ENCODE results near the gene COPS3.

The COPS3 gene

GRCh38 chr17:17239832-17240231 lies 41.2 kb downstream of the COPS3 start:
- no peak for DNase-seq

GRCh38 chr17:17237026-17237799 lies 43.8 kb downstream of the COPS3 start, which contains the start of gene FLCN:
FLCN (minus strand) TSS chr17:17237168; CDS start chr17:17228137, 9,031 bp downstream.
- DNase-seq = peak; percentile 93

DNA sequence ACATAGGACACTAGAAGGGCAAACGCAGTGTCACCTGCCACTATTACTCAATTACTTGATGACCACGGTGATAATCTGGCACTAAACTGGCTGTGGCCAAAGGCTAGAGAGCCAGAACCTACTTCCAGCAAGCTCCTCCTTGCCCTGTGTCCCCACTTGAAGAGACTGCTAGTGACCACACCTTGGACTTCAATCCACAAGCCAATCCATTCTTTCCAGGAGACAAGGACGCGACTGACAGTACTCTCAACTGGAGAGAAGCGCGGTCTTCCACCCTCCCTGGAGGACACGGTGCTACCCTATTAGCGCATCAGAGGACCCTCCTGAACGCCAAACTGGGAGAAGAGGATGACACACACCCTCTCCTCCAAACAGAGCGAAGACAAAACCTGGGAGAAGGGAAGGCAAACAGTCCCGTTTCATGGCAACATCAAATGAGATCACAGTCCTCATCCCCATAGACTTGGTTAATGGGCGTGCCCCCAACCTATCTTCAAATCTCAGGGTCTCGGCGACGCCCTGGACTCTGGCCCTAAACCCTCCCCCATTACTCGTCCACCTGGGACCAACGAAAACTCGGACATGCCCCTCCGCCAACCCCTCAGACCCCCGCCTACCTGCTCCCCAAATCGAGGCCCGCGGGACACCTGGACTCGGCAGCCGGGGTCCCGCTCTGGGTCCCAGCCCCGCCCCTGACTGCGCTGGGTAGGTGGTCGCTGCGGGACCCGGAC lies 44.6 kb downstream of the COPS3 start:
- DNase-seq = no peak

DNA sequence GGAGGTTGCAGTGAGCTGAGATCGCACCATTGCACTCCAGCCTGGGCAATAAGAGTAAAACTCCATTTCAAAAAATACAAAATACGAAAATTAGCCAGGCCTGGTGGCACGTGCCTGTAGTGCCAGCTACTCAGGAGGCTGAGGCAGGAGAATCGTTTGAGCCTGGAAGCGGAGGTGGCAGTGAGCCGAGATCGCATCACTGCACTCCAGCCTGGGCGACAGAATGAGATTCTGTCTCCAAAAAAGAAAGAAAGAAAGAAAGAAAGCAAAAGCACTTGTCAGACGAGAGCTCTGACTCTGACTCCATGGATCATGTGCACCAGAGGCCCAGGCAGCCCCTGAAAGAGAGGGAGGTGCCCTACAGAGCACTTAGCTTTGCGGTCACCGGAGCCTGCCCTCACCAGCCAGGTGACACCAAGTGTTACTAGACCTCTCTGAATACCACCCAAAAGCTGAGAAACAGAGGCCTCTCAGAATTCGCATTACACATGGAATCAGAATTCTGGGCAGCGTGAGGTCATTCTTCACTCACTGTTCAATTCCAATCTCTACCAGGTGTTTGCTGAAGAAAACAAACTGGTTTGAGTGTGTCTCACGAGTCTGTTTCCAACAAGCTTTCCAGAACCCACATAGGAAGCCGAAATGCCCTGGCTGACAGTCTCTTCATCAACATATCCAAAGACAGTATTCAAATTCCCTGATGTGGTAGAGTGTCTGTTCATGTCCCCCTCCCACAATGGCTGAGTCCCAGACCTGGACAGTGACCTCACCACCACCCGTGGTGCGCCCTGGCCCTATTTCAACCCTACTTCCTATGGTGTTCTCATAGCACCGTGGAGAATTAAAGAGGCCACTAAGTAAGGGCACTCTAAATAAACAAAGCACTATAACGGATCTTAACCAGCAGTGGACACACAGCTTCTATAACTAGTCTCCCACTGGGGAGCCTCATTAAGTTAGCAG lies 45.6 kb downstream of the COPS3 start:
- DNase-seq = no peak

GRCh38 chr17:17232303-17232621 lies 48.8 kb downstream of the COPS3 start:
- no peak for DNase-seq

GRCh38 chr17:17231621-17232302 lies 49.3 kb downstream of the COPS3 start:
- DNase-seq = no peak

DNA sequence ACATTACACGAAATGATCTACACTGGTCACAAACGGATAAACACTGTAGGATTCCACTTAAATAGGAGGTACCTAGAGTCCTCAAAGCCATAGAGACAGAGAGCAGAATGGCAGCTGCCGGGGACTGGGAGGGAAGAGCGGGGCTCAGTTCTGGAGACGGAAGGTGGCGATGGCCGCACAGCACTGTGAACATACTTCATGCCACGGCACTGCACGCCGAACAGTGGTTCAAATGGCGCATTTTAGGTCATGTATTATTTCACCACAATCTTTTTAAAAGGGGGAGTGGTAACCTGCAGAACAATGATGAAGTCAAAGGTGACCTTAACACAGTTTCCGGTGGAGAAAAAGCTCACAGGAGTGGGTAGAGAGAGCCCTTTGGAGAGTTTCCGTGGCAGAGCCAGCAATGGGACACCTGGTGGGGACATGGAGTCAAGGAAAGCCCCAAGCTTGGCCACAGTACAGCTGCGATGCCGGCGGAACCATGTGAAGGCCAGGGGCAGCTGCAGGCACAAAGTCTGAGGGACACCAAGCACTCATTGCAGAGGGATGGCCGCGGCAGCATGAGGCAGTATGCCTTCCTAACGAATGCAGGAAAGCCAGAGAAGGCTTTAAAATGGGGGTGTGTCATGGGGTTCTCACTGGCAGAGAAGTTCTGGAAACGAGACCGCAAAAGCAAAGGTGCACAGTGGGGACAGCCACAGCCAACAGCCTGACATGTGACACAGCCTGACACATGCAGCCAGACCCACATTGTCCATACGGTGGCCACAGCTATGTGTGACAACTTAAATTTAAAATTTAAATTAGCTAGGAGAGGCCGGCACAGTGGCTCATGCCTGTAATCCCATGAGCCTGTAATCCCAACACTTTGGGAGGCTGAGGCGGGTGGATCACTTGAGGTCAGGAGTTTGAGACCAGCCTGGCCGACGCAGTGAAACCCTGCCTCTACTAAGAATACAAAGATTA lies 51.3 kb downstream of the COPS3 start:
- DNase-seq = no peak

- DNase-seq = no peak
Measured at GRCh38 chr17:17228521-17229279, 52.3 kb downstream of the COPS3 start.

- no peak for DNase-seq
Measured at GRCh38 chr17:17227608-17228520, 53.2 kb downstream of the COPS3 start.

GRCh38 chr17:17226451-17227265 lies 54.4 kb downstream of the COPS3 start:
- DNase-seq = no peak

DNA sequence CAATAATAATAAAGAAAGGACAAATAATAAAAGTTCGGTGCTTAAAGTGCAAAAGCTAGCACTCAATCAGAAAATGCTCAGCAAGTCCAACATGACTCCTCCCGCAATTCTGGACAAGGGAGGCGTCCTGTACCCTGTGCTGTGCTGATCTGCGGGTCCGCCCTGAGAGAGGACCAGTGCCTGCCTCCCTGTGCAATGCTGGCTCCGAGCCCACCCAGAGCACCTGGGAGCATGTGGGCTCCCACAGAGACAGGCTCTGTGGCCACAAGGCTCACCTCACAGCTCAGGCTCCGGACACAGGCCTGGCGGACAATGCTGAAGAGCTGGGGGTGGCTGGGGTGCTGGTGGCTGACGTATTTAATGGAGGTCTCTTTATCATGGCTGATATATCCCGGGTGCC lies 55.1 kb downstream of the COPS3 start:
- DNase-seq = no peak

- DNase-seq = no peak
Measured at GRCh38 chr17:17224137-17224536, 56.9 kb downstream of the COPS3 start.

- no peak for DNase-seq
Measured at GRCh38 chr17:17223736-17224135, 57.3 kb downstream of the COPS3 start.

DNA sequence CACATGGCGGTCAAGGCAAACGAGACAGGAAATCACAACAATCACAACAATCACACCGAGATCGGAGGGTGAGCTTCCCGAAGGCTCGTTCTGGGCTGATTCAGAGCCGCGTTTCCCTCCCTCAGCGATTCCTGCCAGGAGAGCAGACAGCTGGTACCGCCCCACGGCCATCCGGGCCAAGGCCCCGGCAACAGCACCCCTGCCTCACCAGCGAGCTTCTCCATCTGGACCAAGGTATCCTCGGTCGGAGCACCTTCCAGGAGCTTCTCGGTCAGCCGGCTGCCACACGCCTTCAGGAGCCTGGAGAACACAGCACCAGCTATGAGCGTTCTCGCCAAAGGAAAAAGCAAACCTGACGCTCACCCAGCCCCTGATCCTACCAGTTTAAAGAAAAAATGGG lies 59.7 kb downstream of the COPS3 start:
- DNase-seq = no peak

DNA sequence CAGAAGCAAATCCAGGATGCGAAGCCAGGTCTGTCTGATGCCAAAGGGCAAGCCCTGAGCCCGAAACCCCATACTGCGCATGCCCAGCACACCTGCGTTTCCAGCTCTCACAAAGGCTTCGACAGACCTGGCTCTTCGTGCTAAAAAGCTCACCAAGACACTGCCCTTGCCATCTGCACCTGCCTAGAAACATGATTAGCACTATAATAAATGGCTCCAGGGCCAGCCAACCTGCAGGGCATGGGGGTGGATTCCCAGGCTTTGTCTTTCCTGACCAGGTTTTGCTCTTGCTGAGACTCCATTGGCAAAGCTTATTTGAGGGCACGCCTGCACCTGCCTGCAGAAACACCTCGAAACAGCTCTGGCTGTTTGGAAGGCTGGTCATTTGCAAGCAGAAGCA lies 60.5 kb downstream of the COPS3 start:
- DNase-seq = no peak

- DNase-seq = no peak
Measured at GRCh38 chr17:17217995-17218394, 63.1 kb downstream of the COPS3 start.

GRCh38 chr17:17216776-17217175 lies 64.3 kb downstream of the COPS3 start:
- no peak for DNase-seq

GRCh38 chr17:17216236-17216635 lies 64.8 kb downstream of the COPS3 start:
- no peak for DNase-seq

GRCh38 chr17:17215575-17215974 lies 65.5 kb downstream of the COPS3 start:
- no peak for DNase-seq

Data from activated naive CD4-positive, alpha-beta T cell treated with Interleukin-2 at 50 U/mL for 16 hours (primary cell).